CMK (cell line): Measurements from ENCODE around the gene ULBP1.
"Not testable (repeated sequence)": the region's sequence is repeated elsewhere in the genome, so short reads cannot be mapped to it uniquely, and the experiment has no call there.

Experiments
- DNase-seq: peaks from one replicate; pipeline ENCODE4 v3.0.0-alpha.2; 2010; ENCODE audit warnings: low read depth

ULBP1 gene

DNA sequence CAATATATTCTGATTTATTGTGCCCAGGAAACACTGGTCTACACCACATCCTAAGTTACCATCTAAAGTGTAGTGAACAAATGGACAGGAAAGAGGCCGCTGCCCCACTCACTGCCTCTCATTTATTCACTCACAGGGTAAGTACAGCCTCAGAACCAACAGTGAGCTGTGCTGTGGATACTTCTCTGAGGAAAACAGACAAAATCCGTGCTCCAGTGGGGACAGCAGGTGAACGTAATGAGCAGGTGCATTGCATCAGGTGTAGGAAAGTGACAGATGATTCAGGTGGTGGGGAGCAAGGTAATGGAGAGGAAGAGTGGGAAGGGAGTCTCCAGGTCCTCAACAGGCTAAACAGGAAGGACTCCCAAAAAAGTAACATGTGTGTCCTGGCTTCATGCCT lies 30.3 kb upstream of the ULBP1 start:
- no peak for DNase-seq

DNA sequence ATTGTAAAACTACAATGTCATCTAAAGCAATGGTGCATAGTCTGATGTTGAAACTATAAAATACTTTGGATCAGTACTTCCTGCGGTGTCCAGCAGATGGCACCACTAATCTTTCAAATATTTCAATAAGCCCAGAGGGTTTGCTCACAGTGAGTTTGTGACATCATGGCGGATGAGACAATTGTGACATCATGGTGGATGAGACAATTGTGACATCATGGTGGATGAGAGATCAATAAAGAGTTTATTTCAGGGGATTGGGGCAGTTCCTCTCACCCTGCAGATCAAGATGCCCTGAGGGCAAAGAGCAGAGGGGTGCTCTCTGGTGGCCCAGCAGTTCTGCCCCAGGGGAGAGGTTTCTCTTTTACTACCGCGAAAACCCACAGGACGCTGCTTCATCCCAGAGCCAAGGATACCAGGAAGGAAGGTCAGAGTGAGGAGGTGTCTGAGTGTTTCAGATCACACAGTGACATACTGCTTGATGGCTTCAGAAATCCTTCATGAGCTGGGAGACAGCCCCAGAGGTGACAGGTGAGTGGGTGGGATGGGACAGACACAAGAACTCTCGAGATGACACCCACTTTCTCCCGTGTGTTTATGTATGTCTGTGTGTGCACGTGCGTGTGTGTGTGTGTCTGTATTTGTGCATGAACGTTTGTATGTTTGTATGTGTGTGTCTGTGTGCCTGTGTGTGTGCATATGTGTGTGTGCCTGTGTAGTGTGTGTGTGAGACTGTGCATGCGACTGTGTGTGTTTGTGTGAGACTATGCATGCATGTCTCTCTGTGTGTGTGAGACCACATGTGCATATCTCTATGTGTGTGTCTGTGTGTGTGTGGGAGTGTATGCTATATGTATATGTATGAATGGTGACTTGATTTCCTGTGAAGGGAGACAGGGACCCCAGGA lies 29.2 kb upstream of the ULBP1 start:
- peak; percentile 31 for DNase-seq

DNA sequence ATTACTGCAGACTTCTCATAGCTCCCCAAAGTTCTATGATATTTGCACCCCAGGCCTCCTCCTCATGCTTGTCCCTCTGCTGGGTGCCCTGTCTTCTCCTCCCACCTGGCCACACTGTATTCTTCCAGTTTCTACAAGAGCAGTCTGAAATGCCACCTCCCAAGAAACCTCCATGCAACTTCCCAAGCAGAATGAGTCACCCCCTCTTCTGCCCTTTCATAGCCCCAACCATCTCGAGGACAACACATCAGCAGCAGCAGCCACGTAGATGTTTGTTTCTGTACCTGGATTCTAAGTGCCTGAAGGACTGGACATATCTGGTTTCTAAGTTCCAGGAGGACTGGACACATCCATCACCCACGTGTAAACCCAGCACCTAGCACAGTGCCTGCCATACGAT lies 28.5 kb upstream of the ULBP1 start:
- no peak for DNase-seq

DNA sequence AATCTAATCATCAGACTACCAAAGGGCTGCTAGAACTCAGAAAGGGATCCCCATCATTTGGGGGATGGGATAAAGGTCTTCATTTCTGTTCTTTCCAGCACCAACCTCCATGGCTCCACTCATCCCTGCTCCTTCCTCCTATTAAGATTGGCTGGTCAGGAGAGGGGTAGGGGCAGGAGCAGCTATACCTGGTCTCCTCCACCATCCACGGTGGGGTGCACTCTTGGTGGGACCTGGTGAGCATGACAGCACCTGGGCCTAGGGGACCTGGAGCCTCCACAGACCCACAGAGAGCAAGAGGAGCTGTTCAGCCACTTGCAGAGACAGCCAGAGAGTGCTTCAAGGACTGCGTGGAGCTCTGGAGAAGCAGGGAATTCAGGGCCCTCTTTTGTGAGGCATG lies 28.1 kb upstream of the ULBP1 start:
- no peak for DNase-seq

DNA sequence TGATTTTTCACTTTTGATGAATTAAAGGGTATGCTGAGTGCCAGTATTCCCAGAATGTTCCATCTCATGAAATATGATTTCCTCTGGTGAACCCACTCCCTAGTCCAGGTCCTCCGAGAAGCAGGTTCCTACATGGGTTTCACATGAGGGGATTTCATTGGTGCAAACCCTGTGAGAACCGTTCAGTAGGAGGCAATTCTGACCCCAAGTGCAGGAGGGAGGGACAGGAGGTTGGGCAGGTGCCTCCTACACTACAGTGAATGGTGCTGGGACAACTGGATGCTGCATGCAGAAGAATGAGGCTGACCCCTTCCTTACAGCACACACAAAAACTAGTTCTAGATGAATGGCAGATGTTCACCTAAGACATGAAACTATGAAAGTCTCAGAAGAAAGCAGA lies 27.0 kb upstream of the ULBP1 start:
- DNase-seq, result no peak

DNA sequence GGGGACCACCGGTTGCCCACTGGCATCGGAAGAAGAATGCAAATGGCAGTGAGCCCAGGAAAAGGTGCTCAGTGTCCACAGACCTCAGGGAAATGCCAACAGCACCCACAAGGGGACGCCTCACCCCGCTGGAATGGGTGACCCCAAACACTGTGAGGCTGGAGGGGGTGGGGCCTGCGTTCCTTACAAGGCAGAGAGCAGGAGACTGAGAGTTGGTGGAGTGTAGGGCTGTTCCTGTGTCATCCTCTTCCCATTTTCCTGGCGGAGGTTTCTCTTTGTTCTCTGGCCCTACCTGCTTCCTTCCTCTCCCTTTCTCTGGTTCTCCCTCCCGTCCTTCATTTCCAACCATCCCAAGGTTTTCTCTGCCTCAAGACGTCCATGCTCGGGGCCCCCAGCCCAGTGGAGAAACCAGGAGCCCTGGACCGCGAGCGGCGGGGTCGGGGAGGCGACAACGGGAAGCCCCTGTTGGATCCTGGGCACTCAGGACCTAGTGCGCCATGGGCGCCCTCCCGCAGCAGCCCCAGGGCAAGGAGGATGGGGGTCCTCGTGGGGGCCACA lies 25.7 kb upstream of the ULBP1 start:
- not testable (repeated sequence) for DNase-seq

DNA sequence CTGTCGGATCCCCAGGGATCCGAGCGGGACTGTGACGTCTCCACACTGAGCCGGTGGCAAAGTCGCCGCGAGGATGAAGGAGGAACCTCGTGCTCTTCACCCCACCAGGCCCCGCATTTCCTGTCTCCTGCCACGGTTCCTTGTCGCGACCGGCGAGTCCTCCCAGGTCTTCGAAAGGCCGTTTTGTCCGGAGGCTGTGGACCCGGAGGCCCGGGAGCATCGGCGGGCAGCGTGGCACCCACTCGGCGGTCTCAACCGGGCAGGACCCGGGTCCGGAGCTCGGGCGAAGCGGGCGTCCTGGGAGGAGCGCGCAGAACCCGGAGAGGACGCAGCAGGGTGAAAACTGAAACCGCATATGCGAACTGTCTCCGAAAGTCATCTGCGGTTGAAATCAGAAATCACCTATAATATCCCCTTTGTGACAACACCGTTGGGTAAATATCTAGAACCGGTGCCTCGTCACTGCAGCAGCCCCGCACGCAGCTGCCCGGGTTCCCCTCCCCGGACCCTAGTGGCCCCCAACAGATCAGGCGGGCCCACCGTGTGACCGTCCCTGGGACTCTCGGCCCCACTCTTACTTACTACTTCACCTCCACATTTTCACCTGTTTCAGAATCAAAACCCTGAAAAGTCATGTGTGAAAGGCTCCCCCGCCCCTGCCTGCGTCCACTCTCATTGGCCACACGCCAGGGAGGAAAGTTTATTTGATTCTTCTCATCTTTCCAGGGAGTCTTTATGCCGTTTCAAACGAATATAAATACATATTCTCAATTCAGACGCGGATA lies 25.0 kb upstream of the ULBP1 start:
- no peak for DNase-seq

DNA sequence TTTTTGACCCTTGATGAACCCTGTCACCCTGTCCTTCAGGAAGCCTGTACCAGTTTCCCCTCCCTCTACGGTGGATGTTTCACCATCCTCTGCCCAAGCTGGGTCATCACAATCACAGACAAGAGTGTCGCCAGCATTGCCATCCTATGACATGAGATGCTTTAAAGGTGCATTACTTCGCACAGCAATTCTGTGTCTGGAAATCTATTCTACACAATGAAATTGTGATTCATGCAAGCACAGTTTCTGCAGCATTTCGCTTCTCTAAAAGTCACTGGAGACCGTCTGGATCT lies 24.4 kb upstream of the ULBP1 start:
- DNase-seq, result no peak

DNA sequence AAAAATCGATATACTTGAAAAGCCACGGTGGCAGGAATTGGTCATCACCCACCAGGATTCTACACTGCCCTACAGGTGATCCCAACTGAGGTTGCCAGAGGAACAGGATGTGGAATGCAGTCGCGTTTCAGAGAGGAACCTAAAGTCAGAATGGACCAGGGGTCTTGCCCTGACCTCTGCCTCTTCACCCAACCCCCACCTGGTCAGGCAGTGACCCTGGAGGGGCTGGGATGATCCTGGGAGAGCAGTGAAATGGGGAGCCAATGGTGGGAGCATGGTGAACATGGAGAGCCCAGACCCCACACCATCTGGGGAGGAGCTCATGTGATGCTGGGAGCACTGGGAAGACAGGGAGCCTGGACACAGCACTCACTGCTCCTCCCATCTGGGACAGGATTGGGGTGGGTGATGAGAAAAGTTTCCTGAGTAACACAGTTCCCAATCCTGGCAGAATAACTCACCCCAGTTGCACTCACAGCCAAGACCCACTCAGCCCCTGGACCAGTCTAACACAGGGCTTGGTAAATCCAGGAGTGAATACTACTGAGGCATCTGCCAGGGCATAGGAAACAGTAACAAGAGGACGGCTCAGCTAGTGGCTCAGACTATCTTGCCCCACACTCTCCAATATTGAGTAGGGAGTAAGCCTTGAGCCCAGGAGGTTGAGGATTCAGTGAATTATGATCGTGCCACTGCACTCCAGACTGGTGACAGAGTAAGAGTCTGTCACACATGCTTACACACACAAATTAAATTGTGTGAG lies 23.7 kb upstream of the ULBP1 start:
- no peak for DNase-seq

DNA sequence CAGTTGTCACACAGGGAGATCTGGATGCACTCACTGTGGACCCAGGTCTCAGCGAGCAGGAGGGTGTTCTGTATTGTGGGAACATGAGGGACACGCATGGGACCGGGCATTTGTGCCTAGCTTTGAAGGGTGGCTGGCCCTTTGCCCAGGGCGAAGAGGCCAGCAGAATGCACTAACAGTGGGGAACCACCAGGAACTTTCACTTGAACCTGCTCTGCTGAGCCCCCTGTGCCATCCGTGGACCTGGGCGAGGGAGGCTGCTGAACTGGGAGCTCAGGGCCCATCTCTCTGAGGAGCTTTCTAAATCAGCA lies 23.1 kb upstream of the ULBP1 start:
- no peak for DNase-seq

DNA sequence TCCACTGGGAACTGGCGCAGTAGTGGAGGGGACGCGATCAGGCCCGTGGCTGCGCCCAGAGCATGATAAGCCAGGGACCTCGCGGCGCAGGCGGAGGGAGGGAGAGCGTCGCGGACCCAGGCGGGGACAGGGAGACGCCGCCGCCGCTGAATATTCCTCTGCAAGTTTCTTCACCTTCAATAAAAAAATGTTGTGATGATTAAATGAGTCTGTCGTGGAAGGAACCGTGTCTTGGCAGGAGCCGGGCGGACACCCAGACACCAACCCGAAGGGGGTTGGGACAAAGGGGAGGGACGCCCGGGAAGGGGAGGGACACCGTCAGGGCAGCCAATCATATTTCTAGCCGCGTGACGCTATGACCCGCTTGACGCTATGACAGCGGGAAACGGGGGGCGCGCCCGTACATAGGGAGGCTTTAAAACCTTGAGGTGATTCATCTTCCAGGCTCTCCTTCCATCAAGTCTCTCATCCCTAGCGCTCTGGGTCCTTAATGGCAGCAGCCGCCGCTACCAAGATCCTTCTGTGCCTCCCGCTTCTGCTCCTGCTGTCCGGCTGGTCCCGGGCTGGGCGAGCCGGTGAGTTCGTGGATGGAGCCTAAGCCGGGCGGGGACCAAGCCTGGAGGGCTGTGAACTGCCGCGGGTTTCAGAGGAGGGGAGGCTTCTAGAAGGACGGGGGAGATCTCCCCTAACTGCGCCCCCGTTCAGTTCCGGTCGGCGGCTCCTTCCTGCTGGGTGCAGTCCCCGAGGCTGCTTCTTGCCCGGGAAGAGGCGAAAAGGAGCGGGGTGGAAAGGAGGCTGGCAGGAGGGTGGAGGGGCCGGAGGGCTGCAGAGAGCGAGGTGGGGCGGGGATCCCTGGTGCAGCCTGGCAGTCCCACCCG lies 21.9 kb upstream of the ULBP1 start, which contains the start of gene ULBP2:
ULBP2 (plus strand) TSS at position 432 of the 878 bp plus-strand sequence; CDS start at position 491, 59 bp downstream.
- peak; percentile 65 for DNase-seq

DNA sequence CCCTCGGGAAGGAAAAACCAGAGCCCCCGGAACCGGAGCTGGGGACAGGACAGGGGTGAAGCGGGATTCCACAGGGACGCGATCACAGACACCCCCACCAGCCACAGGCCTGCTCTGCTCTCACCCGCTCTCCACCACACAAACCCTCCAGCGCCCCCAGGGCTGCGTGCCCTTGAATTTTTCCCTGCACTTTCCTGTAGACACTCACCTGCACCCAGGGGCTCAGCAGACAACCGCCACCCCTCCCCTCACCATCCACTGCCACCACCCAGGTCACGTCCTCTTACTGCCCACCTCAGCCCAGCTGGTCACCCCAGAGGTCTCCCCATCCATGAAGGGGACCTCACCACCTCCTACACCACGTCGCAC lies 21.3 kb upstream of the ULBP1 start:
- no peak for DNase-seq

DNA sequence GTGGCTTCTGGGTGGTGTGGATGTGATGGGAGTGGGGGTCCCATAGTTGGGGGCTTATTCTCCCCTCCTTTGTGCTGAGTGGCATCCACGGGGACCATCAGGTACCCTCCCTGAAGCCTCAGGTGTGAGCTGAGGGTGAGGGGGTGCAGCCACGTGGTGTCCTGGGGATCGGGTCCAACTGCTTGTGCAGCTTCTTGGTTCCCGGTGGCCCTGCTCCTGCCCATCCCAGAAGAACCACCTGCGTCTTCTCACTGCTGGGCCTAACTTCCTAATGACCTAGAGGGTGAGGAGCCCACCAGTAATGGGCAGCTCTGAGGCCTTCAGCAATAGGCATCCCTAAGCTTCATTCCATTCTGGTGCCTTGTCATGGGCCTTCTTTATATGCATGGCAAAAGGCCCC lies 20.4 kb upstream of the ULBP1 start:
- not testable (repeated sequence) for DNase-seq

DNA sequence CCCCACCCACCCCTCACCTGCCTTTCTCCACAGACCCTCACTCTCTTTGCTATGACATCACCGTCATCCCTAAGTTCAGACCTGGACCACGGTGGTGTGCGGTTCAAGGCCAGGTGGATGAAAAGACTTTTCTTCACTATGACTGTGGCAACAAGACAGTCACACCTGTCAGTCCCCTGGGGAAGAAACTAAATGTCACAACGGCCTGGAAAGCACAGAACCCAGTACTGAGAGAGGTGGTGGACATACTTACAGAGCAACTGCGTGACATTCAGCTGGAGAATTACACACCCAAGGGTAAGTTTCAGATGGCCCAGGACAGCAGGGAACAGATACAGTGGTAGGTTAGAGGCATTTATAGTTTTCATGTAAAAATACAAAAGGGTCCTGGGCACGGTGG lies 18.5 kb upstream of the ULBP1 start:
- DNase-seq, result not testable (repeated sequence)

DNA sequence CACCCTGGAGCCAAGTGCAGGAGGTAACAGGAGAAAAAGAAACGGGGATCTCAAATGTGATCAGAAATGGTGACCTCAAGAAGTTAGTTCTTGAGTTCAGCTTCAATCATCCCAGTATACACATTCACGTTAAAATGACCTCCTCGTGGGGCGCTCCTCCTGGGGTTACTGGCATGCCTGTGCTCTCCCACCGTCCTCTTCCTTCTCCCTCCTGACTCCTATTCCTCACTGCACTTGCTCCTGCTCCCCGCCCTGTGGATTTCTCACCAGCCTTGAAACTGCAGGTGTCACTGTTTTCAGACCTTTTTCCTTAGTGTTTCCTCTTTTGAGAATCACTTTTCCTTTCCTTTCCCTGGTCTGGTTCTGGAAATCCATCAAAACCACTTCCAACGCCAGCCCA lies 17.1 kb upstream of the ULBP1 start:
- not testable (repeated sequence) for DNase-seq

DNA sequence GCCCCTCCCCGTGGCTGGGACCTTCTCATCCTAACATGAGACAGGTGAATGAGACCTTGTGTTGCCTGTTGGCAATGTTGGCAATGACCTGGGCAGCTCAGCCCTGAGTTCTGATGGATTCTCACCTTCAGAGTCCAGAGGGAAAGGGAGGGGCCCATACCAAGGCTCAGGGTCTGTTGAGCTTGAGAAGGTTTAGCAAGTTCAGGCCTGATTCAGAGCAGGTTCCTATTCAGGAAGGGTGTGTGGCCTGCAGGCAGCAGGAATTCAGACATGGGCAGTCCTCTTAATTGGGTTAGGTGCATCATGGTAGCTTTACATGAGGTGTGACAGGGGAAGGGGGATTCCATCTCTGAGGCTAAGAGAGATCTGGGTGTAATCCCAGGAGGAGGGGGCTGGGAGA lies 16.2 kb upstream of the ULBP1 start:
- not testable (repeated sequence) for DNase-seq

DNA sequence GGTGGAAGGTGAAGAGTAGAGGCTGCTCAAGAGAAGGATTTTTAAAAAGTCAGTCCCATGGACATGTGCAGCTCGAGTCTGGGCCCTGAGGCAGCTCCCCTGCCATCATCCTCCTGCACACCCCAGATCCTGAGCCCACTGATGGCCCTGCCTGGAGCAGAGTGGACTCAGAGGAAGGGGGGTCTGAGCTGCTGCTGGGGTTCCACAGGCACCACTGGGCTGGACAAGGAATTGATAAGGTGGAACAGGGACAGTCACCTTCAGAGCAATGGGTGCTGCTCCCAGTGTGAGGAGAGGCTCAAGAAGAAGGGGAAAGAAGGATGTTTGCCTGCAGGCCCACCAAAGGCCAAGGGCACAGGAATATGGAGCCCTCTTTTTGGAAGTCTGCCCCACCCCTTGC lies 15.7 kb upstream of the ULBP1 start:
- DNase-seq, result no peak

DNA sequence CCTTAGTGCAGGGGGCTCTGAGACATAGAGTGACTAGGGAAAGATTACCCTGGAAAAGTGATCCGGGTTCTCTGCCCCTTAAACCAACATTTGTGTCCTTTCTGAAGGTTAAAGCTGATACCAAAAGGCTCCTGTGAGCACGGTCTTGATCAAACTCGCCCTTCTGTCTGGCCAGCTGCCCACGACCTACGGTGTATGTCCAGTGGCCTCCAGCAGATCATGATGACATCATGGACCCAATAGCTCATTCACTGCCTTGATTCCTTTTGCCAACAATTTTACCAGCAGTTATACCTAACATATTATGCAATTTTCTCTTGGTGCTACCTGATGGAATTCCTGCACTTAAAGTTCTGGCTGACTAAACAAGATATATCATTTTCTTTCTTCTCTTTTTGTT lies 15.1 kb upstream of the ULBP1 start:
- no peak for DNase-seq

DNA sequence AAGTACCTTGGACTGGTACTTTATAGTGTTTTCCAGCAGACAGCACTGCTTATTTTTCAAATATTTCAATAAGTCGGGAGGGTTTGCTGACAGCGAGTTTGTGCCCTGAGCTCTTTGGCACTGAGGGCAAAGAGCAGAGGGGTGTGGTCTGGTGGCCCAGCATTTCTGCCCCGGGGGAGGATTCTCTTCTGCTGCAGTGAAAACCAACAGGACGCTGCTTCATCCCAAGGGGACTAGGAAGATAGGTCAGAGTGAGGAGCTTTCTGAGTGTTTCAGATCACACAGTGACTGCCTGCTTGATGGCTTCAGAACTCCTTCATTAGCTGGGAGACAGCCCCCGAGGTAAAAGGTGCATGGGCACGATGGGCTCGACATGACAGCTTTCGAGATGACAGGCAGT lies 13.3 kb upstream of the ULBP1 start:
- DNase-seq, result no peak

DNA sequence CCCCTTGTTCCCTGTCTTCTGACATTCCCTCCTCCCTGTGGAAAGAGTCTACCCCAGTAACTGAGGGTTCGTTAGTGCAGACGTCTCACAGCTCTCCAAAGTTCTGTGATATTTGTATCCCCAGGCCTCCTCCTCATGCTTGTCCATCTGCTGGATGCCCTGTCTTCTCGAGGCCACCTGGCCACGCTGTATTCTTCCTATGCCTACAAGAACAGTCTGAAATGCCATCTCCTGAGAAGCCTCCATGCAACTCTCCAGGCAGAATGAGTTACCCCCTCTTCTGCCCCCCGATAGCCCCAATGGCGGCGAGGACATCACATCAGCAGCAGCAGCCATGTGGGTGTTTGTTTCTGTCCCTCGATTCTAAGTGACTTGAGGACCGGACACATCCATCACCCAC lies 12.6 kb upstream of the ULBP1 start:
- DNase-seq, result no peak

DNA sequence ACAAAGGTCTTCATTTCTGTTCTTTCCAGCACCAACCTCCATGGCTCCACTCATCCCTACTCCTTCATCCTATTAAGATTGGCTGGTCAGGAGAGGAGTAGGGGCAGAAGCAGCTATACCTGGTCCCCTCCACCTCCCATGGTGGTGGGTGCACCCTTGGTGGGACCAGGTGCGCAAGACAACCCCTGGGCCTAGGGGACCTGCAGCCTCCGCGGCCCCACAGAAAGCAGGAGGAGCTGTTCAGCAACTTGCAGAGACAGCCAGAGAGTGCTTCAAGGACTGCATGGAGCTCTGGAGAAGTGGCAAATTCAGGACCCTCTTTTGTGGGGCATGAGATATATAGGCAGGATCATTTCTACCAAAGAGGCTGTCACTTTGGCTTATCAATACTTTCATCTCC lies 12.1 kb upstream of the ULBP1 start:
- no peak for DNase-seq

DNA sequence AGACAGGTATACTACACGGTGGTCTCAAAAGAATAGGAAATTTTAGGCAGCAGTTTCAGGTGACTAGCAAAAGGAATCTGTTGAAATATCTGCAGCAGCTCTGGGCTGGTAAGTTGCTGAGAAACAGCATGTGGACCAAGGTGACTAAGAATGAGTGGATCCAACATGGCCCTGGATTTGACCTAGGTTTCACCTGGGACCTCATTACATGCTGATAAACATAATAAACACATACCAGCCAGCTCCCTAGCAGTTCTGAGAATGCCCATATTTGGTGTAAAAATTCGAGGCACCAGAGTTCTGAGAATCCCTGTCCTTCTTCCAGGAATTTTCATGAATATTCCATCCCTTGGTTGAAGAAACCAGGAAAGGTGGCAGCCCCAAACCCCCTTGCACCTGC lies 10.4 kb upstream of the ULBP1 start:
- not testable (repeated sequence) for DNase-seq
